ENCODE measurements around the gene G6PC3. TPM values are rescaled to one million over a fixed set of nuclear protein-coding genes. Genes with fewer than 3 reads are reported as not detected.

G6PC3 gene
- total and polyA plus RNA-seq, 7 donors, result 8.4 to 45.5 (median 25.7) TPM

- H3K27me3 ChIP-seq, result no peaks in the 10 kb centered on the region
- peaks cover 0 to 30% (median 29%) of the 10 kb centered on the region in 4 donors for H3K4me1 ChIP-seq
- TF ChIP-seq EP300 (IDR thresholded peaks at IDR 0.05), result no peak
- H3K9me3 ChIP-seq, result no peaks in the 10 kb centered on the region
- H3K36me3 ChIP-seq, result peaks cover 28 to 62% (median 37%) of the 10 kb centered on the region in 4 donors
- no peak overlapping the region for H3K27ac ChIP-seq
- 93 to 94% methylated on average over 14 of the region's 14 CpGs for WGBS, 2 donors
- H3K4me3 ChIP-seq, result no peak overlapping the region
- intact Hi-C loops (cut with DNase I), result no loop called here
- no peak for DNase-seq
These were observed 20.9 kb downstream of the G6PC3 start for GRCh38 chr17:44091200-44091997.

- no peak for DNase-seq
- peaks cover 27 to 61% (median 37%) of the 10 kb centered on the region in 4 donors for H3K36me3 ChIP-seq
- no peak overlapping the region for H3K27ac ChIP-seq
- H3K4me1 ChIP-seq, result peaks cover 0 to 30% (median 28%) of the 10 kb centered on the region in 4 donors
- 96 to 97% methylated on average over 11 of the region's 11 CpGs for WGBS, 2 donors
- intact Hi-C loops (cut with DNase I), result no loop called here
- H3K9me3 ChIP-seq, result no peaks in the 10 kb centered on the region
- H3K27me3 ChIP-seq, result no peaks in the 10 kb centered on the region
- no peak overlapping the region for H3K4me3 ChIP-seq
- no peak for TF ChIP-seq POLR2AphosphoS5 (IDR thresholded peaks at IDR 0.05)
- no peak for TF ChIP-seq CTCF (IDR thresholded peaks at IDR 0.05)
- no peak for TF ChIP-seq EP300 (IDR thresholded peaks at IDR 0.05)
- no peak for TF ChIP-seq POLR2A (IDR thresholded peaks at IDR 0.05)
These were observed 21.5 kb downstream of the G6PC3 start for GRCh38 chr17:44092051-44092450.

- intact Hi-C loops (cut with DNase I), result no loop called here
- Histone ChIP-seq H3K27ac (no peak overlapping the region), H3K4me3 (no peak overlapping the region), H3K9me3 (no peaks in the 10 kb centered on the region), H3K4me1 (peaks cover 0 to 37% (median 35%) of the 10 kb centered on the region in 4 donors), H3K36me3 (peaks cover 26 to 52% (median 31%) of the 10 kb centered on the region in 4 donors), H3K27me3 (no peaks in the 10 kb centered on the region)
- 92 to 94% methylated on average over 21 of the region's 21 CpGs for WGBS, 2 donors
- no peak for DNase-seq
- TF ChIP-seq POLR2A (IDR thresholded peaks at IDR 0.05) (no peak), CTCF (IDR thresholded peaks at IDR 0.05) (no peak), POLR2AphosphoS5 (IDR thresholded peaks at IDR 0.05) (no peak), EP300 (IDR thresholded peaks at IDR 0.05) (no peak)
These were observed 22.8 kb downstream of the G6PC3 start for GRCh38 chr17:44093231-44093900.

- intact Hi-C loops (cut with DNase I), result no loop called here
- DNase-seq, result no peak
- 82 to 89% methylated on average over 8 of the region's 8 CpGs for WGBS, 2 donors
- Histone ChIP-seq H3K27me3 (no peaks in the 10 kb centered on the region), H3K36me3 (peaks cover 24 to 41% (median 28%) of the 10 kb centered on the region in 4 donors), H3K4me3 (no peak overlapping the region), H3K4me1 (peaks cover 0 to 45% (median 35%) of the 10 kb centered on the region in 4 donors), H3K9me3 (no peaks in the 10 kb centered on the region), H3K27ac (peak overlapping the region; percentile 80 to 85 (median 82))
- TF ChIP-seq POLR2A (IDR thresholded peaks at IDR 0.05), result no peak
- TF ChIP-seq EP300 (IDR thresholded peaks at IDR 0.05), result no peak
- no peak for TF ChIP-seq POLR2AphosphoS5 (IDR thresholded peaks at IDR 0.05)
- no peak for TF ChIP-seq CTCF (IDR thresholded peaks at IDR 0.05)
These were observed 24.3 kb downstream of the G6PC3 start for GRCh38 chr17:44094701-44095387.

GRCh38 chr17:44095388-44095646, 24.8 kb downstream of the G6PC3 start:
- H3K4me1 ChIP-seq, result peaks cover 0 to 48% (median 37%) of the 10 kb centered on the region in 4 donors
- H3K27me3 ChIP-seq, result no peaks in the 10 kb centered on the region
- H3K27ac ChIP-seq, result peak overlapping the region; percentile 80 to 85 (median 82)
- H3K9me3 ChIP-seq, result no peaks in the 10 kb centered on the region
- intact Hi-C loops (cut with DNase I), result no loop called here
- 4 to 8% methylated on average over 2 of the region's 2 CpGs for WGBS, 2 donors
- H3K36me3 ChIP-seq, result peaks cover 24 to 38% (median 28%) of the 10 kb centered on the region in 4 donors
- H3K4me3 ChIP-seq, result peak overlapping the region in 2 of 4 donors; percentile 39
- no peak for TF ChIP-seq CTCF (IDR thresholded peaks at IDR 0.05)
- no peak for TF ChIP-seq POLR2AphosphoS5 (IDR thresholded peaks at IDR 0.05)
- no peak for TF ChIP-seq POLR2A (IDR thresholded peaks at IDR 0.05)
- no peak for TF ChIP-seq EP300 (IDR thresholded peaks at IDR 0.05)
- DNase-seq, result no peak

All from sigmoid colon (tissue), 7 donors.